Neutrophil (primary cell): Measurements from ENCODE around the gene NPTN.
"Not testable (repeated sequence)": the region's sequence is repeated elsewhere in the genome, so short reads cannot be mapped to it uniquely, and the experiment has no call there.

Experiments
- H3K27ac ChIP-seq: fragments of 200-600 bp; sonication (generic); 2 replicates; pipeline ENCODE4 v1.5.1; 2016; ENCODE audit warnings: mild to moderate bottlenecking, moderate library complexity
- H3K27me3 ChIP-seq: fragments of 200-600 bp; sonication (generic); 2 replicates; pipeline ENCODE4 v1.6.0; 2016; ENCODE audit warnings: mild to moderate bottlenecking
- H3K36me3 ChIP-seq: fragments of 200-600 bp; sonication (generic); 2 replicates; pipeline ENCODE4 v1.5.1; 2017
- H3K4me1 ChIP-seq, 2 experiments: fragments of 200-600 bp in 1 of 2; sonication (generic) in 1 of 2; 1 replicate in 1 of 2; 2 replicates in 1 of 2; pipeline versions ENCODE4 v1.5.1 to v1.6.1; 2013 to 2016; ENCODE audit warnings: low read depth in 1 of 2, low read length in 1 of 2, mild to moderate bottlenecking in 1 of 2, moderate library complexity in 1 of 2; ENCODE audit not compliant: control insufficient read depth in 1 of 2, insufficient read depth in 1 of 2
- H3K4me3 ChIP-seq, 2 experiments: fragments of 200-600 bp in 1 of 2; sonication (generic) in 1 of 2; 1 replicate in 1 of 2; 2 replicates in 1 of 2; pipeline ENCODE4 v1.5.1; 2013 to 2016; ENCODE audit warnings: low read depth in 1 of 2, low read length in 1 of 2, mild to moderate bottlenecking in 1 of 2, moderate library complexity in 1 of 2
- H3K9me3 ChIP-seq: fragments of 200-600 bp; sonication (generic); 2 replicates; pipeline ENCODE4 v1.5.1; 2016
- CTCF ChIP-seq: fragments of 200-600 bp; sonication (generic); IDR thresholded peaks from 2 replicates; pipeline ENCODE4 v1.5.1; 2016; ENCODE audit warnings: antibody characterized with exemption

The NPTN gene

DNA sequence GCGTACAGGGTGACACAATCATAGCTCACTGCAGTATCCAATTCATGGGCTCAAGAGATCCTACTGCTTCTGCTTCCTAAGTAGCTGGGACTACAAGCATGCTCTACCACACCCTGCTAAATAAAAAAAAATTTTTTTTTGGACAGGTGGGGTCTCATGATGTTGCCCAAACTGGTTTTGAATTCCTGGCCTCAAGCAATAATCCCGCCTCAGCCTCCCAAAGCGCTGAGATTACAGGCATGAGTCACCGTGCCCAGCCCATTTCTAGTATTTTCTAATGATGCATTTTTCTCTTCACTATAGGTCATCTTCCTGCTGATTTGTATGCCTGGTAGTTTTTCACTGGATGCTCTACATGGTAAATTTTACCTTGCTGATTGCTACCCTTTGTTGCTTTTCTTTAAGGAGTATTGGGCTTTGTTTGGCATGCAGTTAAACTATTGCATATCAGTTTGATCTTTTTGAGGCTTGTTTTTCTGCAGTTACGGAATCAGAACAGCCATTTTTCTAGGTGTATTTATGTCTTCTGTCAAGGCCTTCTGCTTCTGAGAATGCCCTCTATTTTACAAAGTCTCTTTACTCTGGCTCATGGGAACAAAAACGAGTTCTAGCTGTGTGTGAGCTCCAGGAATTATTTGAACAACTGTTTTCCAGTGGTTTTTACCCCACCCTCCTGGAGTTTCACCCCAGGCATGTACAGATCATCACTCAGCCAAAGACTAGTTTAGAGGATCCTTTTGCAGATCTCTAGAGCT, 14.2 kb upstream of the NPTN start:
- Histone ChIP-seq H3K4me1 (peaks cover 5 to 6% of the 10 kb centered on the region in 2 experiments), H3K27ac (no peak overlapping the region), H3K27me3 (no peaks in the 10 kb centered on the region), H3K4me3 (no peak overlapping the region), H3K9me3 (no peaks in the 10 kb centered on the region), H3K36me3 (no peaks in the 10 kb centered on the region)
- TF ChIP-seq CTCF = no peak

- not testable (repeated sequence) for H3K9me3 ChIP-seq
- H3K27me3 ChIP-seq = peaks cover 29% of the 10 kb centered on the region
These were observed 6.3 kb upstream of the NPTN start for GRCh38 chr15:73639464-73639863.

DNA sequence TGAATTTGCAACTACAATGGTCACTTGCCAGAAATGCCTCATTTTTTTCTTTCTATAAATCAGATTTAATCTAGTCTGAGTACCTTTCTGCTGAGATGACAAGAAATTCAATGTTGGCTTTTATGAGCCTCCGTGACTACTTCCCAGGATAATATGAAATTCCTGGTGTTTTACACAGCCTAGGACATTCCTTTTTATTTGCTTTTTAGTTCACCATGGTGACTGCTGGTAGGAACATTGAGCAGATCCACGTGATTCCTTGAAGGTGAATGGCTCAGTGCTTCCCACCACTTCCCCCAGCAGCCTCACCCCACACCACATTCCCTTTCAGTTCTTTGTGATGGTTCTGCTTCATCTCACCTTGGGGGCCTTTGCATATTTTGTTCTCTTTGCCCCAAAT, 4.3 kb upstream of the NPTN start:
- no peak for TF ChIP-seq CTCF
- Histone ChIP-seq H3K27ac (no peak overlapping the region), H3K36me3 (no peaks in the 10 kb centered on the region)

More at GRCh38 chr15:73639464-73639863, 6.3 kb upstream of the NPTN start:
- H3K4me3 ChIP-seq, H3K4me1 ChIP-seq, H3K36me3 ChIP-seq, H3K27ac ChIP-seq: not testable (repeated sequence)

GRCh38 chr15:73633991-73634495, 854 bp upstream of the NPTN start:
- no peak for TF ChIP-seq CTCF
- Histone ChIP-seq H3K36me3 (no peaks in the 10 kb centered on the region), H3K27me3 (peaks cover 20% of the 10 kb centered on the region), H3K27ac (peak overlapping the region; percentile 95), H3K4me1 (peaks cover 46 to 47% of the 10 kb centered on the region in 2 experiments), H3K9me3 (no peaks in the 10 kb centered on the region), H3K4me3 (peak overlapping the region; percentile 84 to 95)

More for the DNA sequence above, 4.3 kb upstream of the NPTN start:
- peaks cover 29% of the 10 kb centered on the region for H3K27me3 ChIP-seq
- H3K4me1 ChIP-seq = peaks cover 12% of the 10 kb centered on the region in 2 experiments
- no peak overlapping the region for H3K4me3 ChIP-seq
- H3K9me3 ChIP-seq = no peaks in the 10 kb centered on the region

- peak overlapping the region; percentile 84 to 95 for H3K4me3 ChIP-seq
- peaks cover 56 to 59% of the 10 kb centered on the region in 2 experiments for H3K4me1 ChIP-seq
- H3K36me3 ChIP-seq = no peaks in the 10 kb centered on the region
- H3K27me3 ChIP-seq = peaks cover 8% of the 10 kb centered on the region
- H3K9me3 ChIP-seq = no peaks in the 10 kb centered on the region
- H3K27ac ChIP-seq = peak overlapping the region; percentile 95
- no peak for TF ChIP-seq CTCF
These were observed 525 bp downstream of the NPTN start for GRCh38 chr15:73632670-73633058.

DNA sequence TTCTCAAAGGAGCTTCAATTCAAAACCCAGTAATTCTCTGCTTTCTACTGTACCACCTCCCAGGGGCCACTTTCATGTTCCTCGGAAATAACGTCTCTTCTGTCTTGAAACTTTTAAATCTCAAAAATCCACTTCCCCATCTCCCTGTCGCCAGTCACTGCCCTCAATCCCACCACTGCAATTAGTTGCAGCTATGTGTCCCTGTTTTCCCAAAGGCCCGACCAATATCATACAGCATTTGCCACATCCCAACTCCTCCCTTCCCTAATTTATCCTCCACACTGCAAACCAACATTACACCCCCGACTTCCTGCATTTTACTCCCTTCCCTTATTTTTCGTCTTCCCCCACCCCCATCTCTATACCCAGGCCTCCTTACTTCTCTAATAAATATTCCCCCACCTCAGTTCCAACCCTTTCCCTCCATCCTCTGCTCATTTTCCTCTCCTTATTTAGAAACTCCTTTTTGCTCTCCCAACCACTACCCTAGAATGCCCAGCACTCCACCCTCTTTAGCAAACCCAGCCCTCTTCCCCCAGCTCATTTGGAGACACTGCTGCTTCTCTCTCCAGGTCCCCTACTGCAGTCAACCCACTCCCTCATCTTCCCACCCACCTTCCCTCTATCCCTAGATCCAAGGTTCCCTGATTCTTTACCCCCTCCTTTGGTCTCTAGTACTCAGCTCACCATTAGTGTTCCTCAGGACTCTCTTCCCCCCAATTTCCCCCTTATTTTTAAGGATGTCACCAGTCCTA, 1.1 kb downstream of the NPTN start:
- H3K4me3 ChIP-seq = peak overlapping the region; percentile 84 to 95
- H3K36me3 ChIP-seq = no peaks in the 10 kb centered on the region
- H3K27me3 ChIP-seq = peaks cover 3% of the 10 kb centered on the region
- H3K27ac ChIP-seq = peak overlapping the region; percentile 95
- TF ChIP-seq CTCF = no peak
- peaks cover 56 to 65% of the 10 kb centered on the region in 2 experiments for H3K4me1 ChIP-seq
- no peaks in the 10 kb centered on the region for H3K9me3 ChIP-seq
